Measurements from ENCODE around the gene NAP1L1. TPM values are rescaled to one million over a fixed set of nuclear protein-coding genes. Genes with fewer than 3 reads are reported as not detected.
A peak's percentile ranks its signal among the peaks of the same experiment; 100 is the strongest.

NAP1L1 gene
- 195 TPM for total RNA-seq (ENCODE audit: insufficient read depth, low replicate concordance)

- DNase-seq (ENCODE audit: low spot score): peak; percentile 99
Measured at GRCh38 chr12:76083904-76084862, at the start of gene NAP1L1. TSS of gene NAP1L1 (minus strand) at chr12:76084685. CDS start at chr12:76074219, 10,466 bp downstream.

- no peak for DNase-seq (ENCODE audit: low spot score)
Measured at GRCh38 chr12:76127588-76127987, 43.1 kb upstream of the NAP1L1 start.

GRCh38 chr12:76124456-76124855 is 40.0 kb upstream of the NAP1L1 start:
- DNase-seq (ENCODE audit: low spot score): no peak

GRCh38 chr12:76123259-76124212 is 39.1 kb upstream of the NAP1L1 start:
- DNase-seq (ENCODE audit: low spot score): peak; percentile 19

GRCh38 chr12:76119887-76120286 is 35.4 kb upstream of the NAP1L1 start:
- DNase-seq (ENCODE audit: low spot score): no peak

- no peak for DNase-seq (ENCODE audit: low spot score)
Measured at GRCh38 chr12:76117751-76118150, 33.3 kb upstream of the NAP1L1 start.

GRCh38 chr12:76117067-76117691 is 32.7 kb upstream of the NAP1L1 start:
- DNase-seq (ENCODE audit: low spot score): no peak

- DNase-seq (ENCODE audit: low spot score): no peak
Measured at GRCh38 chr12:76113800-76114757, 29.6 kb upstream of the NAP1L1 start.

- DNase-seq (ENCODE audit: low spot score): no peak
Measured at GRCh38 chr12:76111209-76111749, 26.8 kb upstream of the NAP1L1 start.

GRCh38 chr12:76109879-76110278 is 25.4 kb upstream of the NAP1L1 start:
- DNase-seq (ENCODE audit: low spot score): no peak

- no peak for DNase-seq (ENCODE audit: low spot score)
Measured at GRCh38 chr12:76108356-76108755, 23.9 kb upstream of the NAP1L1 start.

GRCh38 chr12:76106631-76107030 is 22.1 kb upstream of the NAP1L1 start:
- no peak for DNase-seq (ENCODE audit: low spot score)

GRCh38 chr12:76103958-76104357 is 19.5 kb upstream of the NAP1L1 start:
- no peak for DNase-seq (ENCODE audit: low spot score)

GRCh38 chr12:76101739-76102385 is 17.4 kb upstream of the NAP1L1 start:
- DNase-seq (ENCODE audit: low spot score): no peak

- no peak for DNase-seq (ENCODE audit: low spot score)
Measured at GRCh38 chr12:76096079-76096646, 11.7 kb upstream of the NAP1L1 start.

GRCh38 chr12:76094754-76095153 is 10.3 kb upstream of the NAP1L1 start:
- no peak for DNase-seq (ENCODE audit: low spot score)

GRCh38 chr12:76091246-76091754 is 6.8 kb upstream of the NAP1L1 start:
- no peak for DNase-seq (ENCODE audit: low spot score)

- peak; percentile 72 for DNase-seq (ENCODE audit: low spot score)
Measured at GRCh38 chr12:76085520-76085868, 1.0 kb upstream of the NAP1L1 start.

GRCh38 chr12:76084863-76085519 is 506 bp upstream of the NAP1L1 start:
- no peak for DNase-seq (ENCODE audit: low spot score)
